GM23338 (cell line): Measurements from ENCODE around the gene ADAT1. TPM values are rescaled to one million over a fixed set of nuclear protein-coding genes. Genes with fewer than 3 reads are reported as not detected.

Experiments
- ATAC-seq: fragments of 200-7000 bp; cut with Tn5 transposase; 3 replicates; pipeline ENCODE4 v1.9.1; 2020
- DNase-seq: peaks from one replicate; pipeline ENCODE4 v3.0.0-alpha.2; 2015; ENCODE audit warnings: low spot score
- H2AFZ ChIP-seq: fragments of 200-600 bp; sonication (generic); 2 replicates; pipeline ENCODE4 v1.8.0; 2016; ENCODE audit warnings: antibody characterized with exemption, mild to moderate bottlenecking, moderate library complexity
- H3F3A ChIP-seq: fragments of 200-600 bp; sonication (generic); replicated peaks from 2 replicates; pipeline ENCODE4 v1.8.0; 2017; ENCODE audit warnings: antibody characterized with exemption, mixed run types, low read depth
- H3K27ac ChIP-seq: fragments of 200-600 bp; sonication (generic); 2 replicates; pipeline ENCODE4 v1.6.1; 2016; ENCODE audit warnings: low read depth
- H3K27me3 ChIP-seq: fragments of 200-600 bp; sonication (generic); 2 replicates; pipeline ENCODE4 v1.8.0; 2016; ENCODE audit warnings: mild to moderate bottlenecking, mixed run types, moderate library complexity; ENCODE audit not compliant: insufficient read depth
- H3K36me3 ChIP-seq: fragments of 200-600 bp; sonication (generic); 2 replicates; pipeline ENCODE4 v1.8.0; 2016; ENCODE audit warnings: mild to moderate bottlenecking; ENCODE audit not compliant: insufficient read depth
- H3K4me1 ChIP-seq: fragments of 200-600 bp; sonication (generic); 2 replicates; pipeline ENCODE4 v1.8.0; 2016; ENCODE audit warnings: mild to moderate bottlenecking, moderate library complexity; ENCODE audit not compliant: insufficient read depth
- H3K4me2 ChIP-seq: fragments of 200-600 bp; sonication (generic); 2 replicates; pipeline ENCODE4 v1.7.1; 2017; ENCODE audit warnings: mixed run types
- H3K4me3 ChIP-seq: fragments of 200-600 bp; sonication (generic); 2 replicates; pipeline ENCODE4 v1.6.1; 2016; ENCODE audit warnings: mixed run types
- H3K79me2 ChIP-seq: fragments of 200-600 bp; sonication (generic); replicated peaks from 2 replicates; pipeline ENCODE4 v1.8.0; 2017; ENCODE audit warnings: mild to moderate bottlenecking; ENCODE audit not compliant: insufficient read depth
- H3K9me2 ChIP-seq: fragments of 200-600 bp; sonication (generic); 2 replicates; pipeline ENCODE4 v1.8.0; 2017; ENCODE audit not compliant: insufficient read depth
- H4K20me1 ChIP-seq: fragments of 200-600 bp; sonication (generic); replicated peaks from 2 replicates; pipeline ENCODE4 v1.8.0; 2017; ENCODE audit warnings: mild to moderate bottlenecking; ENCODE audit not compliant: insufficient read depth
- H3K27ac Mint-ChIP-seq: 2 replicates; pipeline ENCODE4 v1.8.0; 2020; ENCODE audit warnings: inconsistent platforms, mild to moderate bottlenecking, moderate library complexity, mixed read lengths
- H3K27me3 Mint-ChIP-seq: 3 replicates; pipeline ENCODE4 v1.8.0; 2022; ENCODE audit warnings: low read depth, mild to moderate bottlenecking, moderate library complexity, mixed read lengths, inconsistent platforms; ENCODE audit not compliant: insufficient read depth, poor library complexity
- H3K36me3 Mint-ChIP-seq: 3 replicates; pipeline ENCODE4 v1.8.0; 2021; ENCODE audit warnings: low read depth, mild to moderate bottlenecking, inconsistent platforms, moderate library complexity, mixed read lengths
- H3K4me1 Mint-ChIP-seq: 3 replicates; pipeline ENCODE4 v1.8.0; 2020; ENCODE audit warnings: mild to moderate bottlenecking, inconsistent platforms, mixed read lengths
- H3K4me3 Mint-ChIP-seq: 3 replicates; pipeline ENCODE4 v1.8.0; 2021; ENCODE audit warnings: moderate library complexity, mild to moderate bottlenecking, inconsistent platforms, mixed read lengths
- H3K9me3 Mint-ChIP-seq: 3 replicates; pipeline ENCODE4 v1.8.0; 2020; ENCODE audit warnings: moderate library complexity, mild to moderate bottlenecking, inconsistent platforms, mixed read lengths
- CREB1 ChIP-seq: fragments of 250-450 bp; sonication (Bioruptor Pico); IDR thresholded peaks from 2 replicates; pipeline ENCODE4 v1.5.0; 2020; ENCODE audit warnings: low read depth, mild to moderate bottlenecking, moderate library complexity
- EZH2 ChIP-seq: fragments of 200-600 bp; sonication (generic); IDR thresholded peaks from one replicate; pipeline ENCODE4 v1.8.0; 2017; ENCODE audit warnings: antibody characterized with exemption, mild to moderate bottlenecking, low read depth; ENCODE audit not compliant: unreplicated experiment
- EZH2phosphoT487 ChIP-seq: fragments of 200-600 bp; sonication (generic); IDR thresholded peaks from one replicate; pipeline ENCODE4 v1.8.1; 2018; ENCODE audit warnings: antibody characterized with exemption; ENCODE audit not compliant: unreplicated experiment
- NANOG ChIP-seq: IDR thresholded peaks from 2 replicates; pipeline ENCODE4 v1.6.1; 2016; ENCODE audit warnings: antibody characterized with exemption, borderline replicate concordance
- POLR2AphosphoS5 ChIP-seq: IDR thresholded peaks from 2 replicates; pipeline ENCODE4 v1.6.1; 2016; ENCODE audit warnings: antibody characterized with exemption, low read depth
- ZNF114 ChIP-seq: fragments of 250-450 bp; sonication (Bioruptor Pico); IDR thresholded peaks from 2 replicates; pipeline ENCODE4 v1.5.0; 2020; ENCODE audit warnings: mild to moderate bottlenecking, moderate library complexity
- ZNF331 ChIP-seq: fragments of 250-450 bp; sonication (Bioruptor Pico); IDR thresholded peaks from 2 replicates; pipeline ENCODE4 v1.5.0; 2020; ENCODE audit warnings: low read depth, mild to moderate bottlenecking, moderate library complexity
- polyA plus RNA-seq: library from polyadenylated mRNA; unstranded; fragments of >200 nt; fragmentation: Nextera tagmentation; extraction: Ambion mirVana; gene quantifications from 2 replicates; pipeline ENCODE4 v1.2.1, GENCODE V29; 2016
- total RNA-seq: library from RNA; depleted of rRNA; stranded (reverse); fragments of >200 nt; shearing (Covaris generic); gene quantifications from 2 replicates; pipeline ENCODE4 v1.2.3, GENCODE V29; 2014
- TF ChIP-seq, protein P1 (sequence below): fragments of 250-450 bp; sonication (Bioruptor Pico); IDR thresholded peaks from 2 replicates; pipeline ENCODE4 v1.5.0; 2020; ENCODE audit warnings: mild to moderate bottlenecking, moderate library complexity
- TF ChIP-seq, protein P2 (sequence below): IDR thresholded peaks from one replicate; pipeline ENCODE4 v1.6.1; 2018; ENCODE audit warnings: antibody characterized with exemption; ENCODE audit not compliant: unreplicated experiment

The ADAT1 gene
- total and polyA plus RNA-seq, 2 experiments from 2014 or later = 17.4 to 53.6 TPM

DNA sequence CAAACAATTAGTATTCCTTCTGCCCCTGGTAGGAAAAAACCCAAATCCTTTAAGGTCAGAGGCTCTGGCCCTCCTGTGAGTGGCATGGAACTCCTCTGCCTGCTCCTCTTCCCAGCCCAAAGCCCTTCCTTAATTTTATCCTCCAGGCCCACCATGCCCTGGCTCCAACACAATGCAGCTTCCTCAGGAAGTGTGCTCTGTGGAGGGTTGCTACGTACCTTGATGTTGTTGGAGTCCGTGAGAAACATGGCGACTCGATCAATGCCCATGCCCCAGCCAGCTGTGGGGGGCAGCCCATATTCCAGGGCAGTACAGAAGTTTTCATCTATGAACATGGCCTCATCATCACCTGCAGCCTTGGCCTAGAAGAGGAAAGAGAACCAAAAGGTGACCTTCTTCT, 5.3 kb upstream of the ADAT1 start:
- no peak for TF ChIP-seq NANOG
- no peak overlapping the region for H3K4me3 ChIP-seq
- no peaks in the 10 kb centered on the region for H3K9me3 Mint-ChIP-seq
- H3K4me1 Mint-ChIP-seq = no peaks in the 10 kb centered on the region; the same call in 2 of the 3 replicates
- H3K4me2 ChIP-seq = no peak overlapping the region
- H3K4me3 Mint-ChIP-seq = no peak overlapping the region
- H3K79me2 ChIP-seq = no peaks in the 10 kb centered on the region
- peaks cover 14% of the 10 kb centered on the region; the same call in 1 of the 2 replicates for H3F3A ChIP-seq
- H3K27ac Mint-ChIP-seq = no peak overlapping the region
- H3K27me3 ChIP-seq = no peaks in the 10 kb centered on the region
- peaks cover 5% of the 10 kb centered on the region for H3K27me3 Mint-ChIP-seq
- H3K9me2 ChIP-seq = no peaks in the 10 kb centered on the region
- H3K36me3 ChIP-seq = peaks cover 75% of the 10 kb centered on the region
- DNase-seq (no peak), ATAC-seq (no peak)
- no peaks in the 10 kb centered on the region for H4K20me1 ChIP-seq
- H3K27ac ChIP-seq = no peak overlapping the region
- no peaks in the 10 kb centered on the region for H3K4me1 ChIP-seq
- H2AFZ ChIP-seq = no peak overlapping the region
- H3K36me3 Mint-ChIP-seq = peaks cover 79% of the 10 kb centered on the region

DNA sequence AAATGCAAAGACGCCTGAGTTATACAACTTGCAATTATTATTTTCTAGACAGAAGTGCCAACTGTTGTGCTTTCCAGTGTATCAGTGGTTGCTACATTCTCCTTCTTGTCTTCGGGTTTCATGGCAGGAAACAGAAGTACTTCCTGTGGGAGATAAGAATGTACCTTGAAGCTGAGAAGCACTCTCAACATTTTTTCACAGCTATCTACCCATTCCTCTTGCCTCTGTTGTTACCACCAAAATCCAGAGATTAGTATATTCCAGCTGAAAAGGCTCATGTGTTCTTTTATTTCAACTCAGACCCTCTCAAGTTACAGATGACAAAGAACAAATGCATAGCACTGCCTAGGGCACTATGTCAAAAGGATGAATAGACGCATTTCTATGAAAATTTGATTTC, 4.8 kb upstream of the ADAT1 start:
- H3F3A ChIP-seq = peaks cover 14% of the 10 kb centered on the region; the same call in 1 of the 2 replicates
- H3K4me2 ChIP-seq = no peak overlapping the region
- H3K36me3 ChIP-seq = peaks cover 70% of the 10 kb centered on the region
- Mint-ChIP-seq H3K4me1 (no peaks in the 10 kb centered on the region; the same call in 2 of the 3 replicates), H3K9me3 (no peaks in the 10 kb centered on the region), H3K27ac (no peak overlapping the region), H3K4me3 (no peak overlapping the region), H3K36me3 (peaks cover 74% of the 10 kb centered on the region), H3K27me3 (peaks cover 2% of the 10 kb centered on the region)
- H3K4me1 ChIP-seq = no peaks in the 10 kb centered on the region
- no peaks in the 10 kb centered on the region for H3K9me2 ChIP-seq
- H2AFZ ChIP-seq = no peak overlapping the region
- no peak for TF ChIP-seq POLR2AphosphoS5
- no peak for TF ChIP-seq CREB1 (CRISPR knock-in tag)
- TF ChIP-seq, protein P1, sequence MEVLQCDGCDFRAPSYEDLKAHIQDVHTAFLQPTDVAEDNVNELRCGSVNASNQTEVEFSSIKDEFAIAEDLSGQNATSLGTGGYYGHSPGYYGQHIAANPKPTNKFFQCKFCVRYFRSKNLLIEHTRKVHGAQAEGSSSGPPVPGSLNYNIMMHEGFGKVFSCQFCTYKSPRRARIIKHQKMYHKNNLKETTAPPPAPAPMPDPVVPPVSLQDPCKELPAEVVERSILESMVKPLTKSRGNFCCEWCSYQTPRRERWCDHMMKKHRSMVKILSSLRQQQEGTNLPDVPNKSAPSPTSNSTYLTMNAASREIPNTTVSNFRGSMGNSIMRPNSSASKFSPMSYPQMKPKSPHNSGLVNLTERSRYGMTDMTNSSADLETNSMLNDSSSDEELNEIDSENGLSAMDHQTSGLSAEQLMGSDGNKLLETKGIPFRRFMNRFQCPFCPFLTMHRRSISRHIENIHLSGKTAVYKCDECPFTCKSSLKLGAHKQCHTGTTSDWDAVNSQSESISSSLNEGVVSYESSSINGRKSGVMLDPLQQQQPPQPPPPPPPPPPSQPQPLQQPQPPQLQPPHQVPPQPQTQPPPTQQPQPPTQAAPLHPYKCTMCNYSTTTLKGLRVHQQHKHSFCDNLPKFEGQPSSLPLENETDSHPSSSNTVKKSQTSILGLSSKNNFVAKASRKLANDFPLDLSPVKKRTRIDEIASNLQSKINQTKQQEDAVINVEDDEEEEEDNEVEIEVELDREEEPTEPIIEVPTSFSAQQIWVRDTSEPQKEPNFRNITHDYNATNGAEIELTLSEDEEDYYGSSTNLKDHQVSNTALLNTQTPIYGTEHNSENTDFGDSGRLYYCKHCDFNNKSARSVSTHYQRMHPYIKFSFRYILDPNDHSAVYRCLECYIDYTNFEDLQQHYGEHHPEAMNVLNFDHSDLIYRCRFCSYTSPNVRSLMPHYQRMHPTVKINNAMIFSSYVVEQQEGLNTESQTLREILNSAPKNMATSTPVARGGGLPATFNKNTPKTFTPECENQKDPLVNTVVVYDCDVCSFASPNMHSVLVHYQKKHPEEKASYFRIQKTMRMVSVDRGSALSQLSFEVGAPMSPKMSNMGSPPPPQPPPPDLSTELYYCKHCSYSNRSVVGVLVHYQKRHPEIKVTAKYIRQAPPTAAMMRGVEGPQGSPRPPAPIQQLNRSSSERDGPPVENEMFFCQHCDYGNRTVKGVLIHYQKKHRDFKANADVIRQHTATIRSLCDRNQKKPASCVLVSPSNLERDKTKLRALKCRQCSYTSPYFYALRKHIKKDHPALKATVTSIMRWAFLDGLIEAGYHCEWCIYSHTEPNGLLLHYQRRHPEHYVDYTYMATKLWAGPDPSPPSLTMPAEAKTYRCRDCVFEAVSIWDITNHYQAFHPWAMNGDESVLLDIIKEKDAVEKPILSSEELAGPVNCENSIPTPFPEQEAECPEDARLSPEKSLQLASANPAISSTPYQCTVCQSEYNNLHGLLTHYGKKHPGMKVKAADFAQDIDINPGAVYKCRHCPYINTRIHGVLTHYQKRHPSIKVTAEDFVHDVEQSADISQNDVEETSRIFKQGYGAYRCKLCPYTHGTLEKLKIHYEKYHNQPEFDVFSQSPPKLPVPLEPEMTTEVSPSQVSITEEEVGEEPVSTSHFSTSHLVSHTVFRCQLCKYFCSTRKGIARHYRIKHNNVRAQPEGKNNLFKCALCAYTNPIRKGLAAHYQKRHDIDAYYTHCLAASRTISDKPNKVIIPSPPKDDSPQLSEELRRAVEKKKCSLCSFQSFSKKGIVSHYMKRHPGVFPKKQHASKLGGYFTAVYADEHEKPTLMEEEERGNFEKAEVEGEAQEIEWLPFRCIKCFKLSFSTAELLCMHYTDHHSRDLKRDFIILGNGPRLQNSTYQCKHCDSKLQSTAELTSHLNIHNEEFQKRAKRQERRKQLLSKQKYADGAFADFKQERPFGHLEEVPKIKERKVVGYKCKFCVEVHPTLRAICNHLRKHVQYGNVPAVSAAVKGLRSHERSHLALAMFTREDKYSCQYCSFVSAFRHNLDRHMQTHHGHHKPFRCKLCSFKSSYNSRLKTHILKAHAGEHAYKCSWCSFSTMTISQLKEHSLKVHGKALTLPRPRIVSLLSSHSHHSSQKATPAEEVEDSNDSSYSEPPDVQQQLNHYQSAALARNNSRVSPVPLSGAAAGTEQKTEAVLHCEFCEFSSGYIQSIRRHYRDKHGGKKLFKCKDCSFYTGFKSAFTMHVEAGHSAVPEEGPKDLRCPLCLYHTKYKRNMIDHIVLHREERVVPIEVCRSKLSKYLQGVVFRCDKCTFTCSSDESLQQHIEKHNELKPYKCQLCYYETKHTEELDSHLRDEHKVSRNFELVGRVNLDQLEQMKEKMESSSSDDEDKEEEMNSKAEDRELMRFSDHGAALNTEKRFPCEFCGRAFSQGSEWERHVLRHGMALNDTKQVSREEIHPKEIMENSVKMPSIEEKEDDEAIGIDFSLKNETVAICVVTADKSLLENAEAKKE (CRISPR knock-in tag) = no peak
- TF ChIP-seq NANOG = no peak
- TF ChIP-seq ZNF114 (CRISPR knock-in tag) = no peak
- no peak for TF ChIP-seq ZNF331
- no peak for TF ChIP-seq EZH2
- TF ChIP-seq, protein P2, sequence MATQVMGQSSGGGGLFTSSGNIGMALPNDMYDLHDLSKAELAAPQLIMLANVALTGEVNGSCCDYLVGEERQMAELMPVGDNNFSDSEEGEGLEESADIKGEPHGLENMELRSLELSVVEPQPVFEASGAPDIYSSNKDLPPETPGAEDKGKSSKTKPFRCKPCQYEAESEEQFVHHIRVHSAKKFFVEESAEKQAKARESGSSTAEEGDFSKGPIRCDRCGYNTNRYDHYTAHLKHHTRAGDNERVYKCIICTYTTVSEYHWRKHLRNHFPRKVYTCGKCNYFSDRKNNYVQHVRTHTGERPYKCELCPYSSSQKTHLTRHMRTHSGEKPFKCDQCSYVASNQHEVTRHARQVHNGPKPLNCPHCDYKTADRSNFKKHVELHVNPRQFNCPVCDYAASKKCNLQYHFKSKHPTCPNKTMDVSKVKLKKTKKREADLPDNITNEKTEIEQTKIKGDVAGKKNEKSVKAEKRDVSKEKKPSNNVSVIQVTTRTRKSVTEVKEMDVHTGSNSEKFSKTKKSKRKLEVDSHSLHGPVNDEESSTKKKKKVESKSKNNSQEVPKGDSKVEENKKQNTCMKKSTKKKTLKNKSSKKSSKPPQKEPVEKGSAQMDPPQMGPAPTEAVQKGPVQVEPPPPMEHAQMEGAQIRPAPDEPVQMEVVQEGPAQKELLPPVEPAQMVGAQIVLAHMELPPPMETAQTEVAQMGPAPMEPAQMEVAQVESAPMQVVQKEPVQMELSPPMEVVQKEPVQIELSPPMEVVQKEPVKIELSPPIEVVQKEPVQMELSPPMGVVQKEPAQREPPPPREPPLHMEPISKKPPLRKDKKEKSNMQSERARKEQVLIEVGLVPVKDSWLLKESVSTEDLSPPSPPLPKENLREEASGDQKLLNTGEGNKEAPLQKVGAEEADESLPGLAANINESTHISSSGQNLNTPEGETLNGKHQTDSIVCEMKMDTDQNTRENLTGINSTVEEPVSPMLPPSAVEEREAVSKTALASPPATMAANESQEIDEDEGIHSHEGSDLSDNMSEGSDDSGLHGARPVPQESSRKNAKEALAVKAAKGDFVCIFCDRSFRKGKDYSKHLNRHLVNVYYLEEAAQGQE = no peak
- no peak for TF ChIP-seq EZH2phosphoT487
- no peaks in the 10 kb centered on the region for H3K27me3 ChIP-seq
- no peaks in the 10 kb centered on the region for H4K20me1 ChIP-seq
- no peak overlapping the region for H3K4me3 ChIP-seq
- H3K79me2 ChIP-seq = no peaks in the 10 kb centered on the region
- ATAC-seq (no peak), DNase-seq (no peak)
- H3K27ac ChIP-seq = no peak overlapping the region
